Kidney (tissue), 14 donors: ENCODE measurements around the gene CNIH3. TPM values are rescaled to one million over a fixed set of nuclear protein-coding genes. Genes with fewer than 3 reads are reported as not detected.

ENCODE experiments used
- DNase-seq, 5 donors: peaks; one replicate each; pipeline ENCODE4 v3.0.0-alpha.2; 2013 to 2020
- FAIRE-seq: peaks from 2 replicates; lab custom pipeline; 2012; peaks lifted over from hg19 to GRCh38; lab: Jason Lieb, UNC
- H3K27ac ChIP-seq, 2 donors: one replicate each; pipeline ENCODE4 v1.7.0; 2013; ENCODE audit warnings: low read depth in 2 of 2, low read length in 2 of 2, inconsistent platforms in 1 of 2
- H3K27me3 ChIP-seq: one replicate; pipeline ENCODE4 v1.7.1; 2013; ENCODE audit warnings: low read length, inconsistent platforms; ENCODE audit not compliant: control insufficient read depth, insufficient read depth
- H3K36me3 ChIP-seq, 3 donors: one replicate each; pipeline versions ENCODE4 v1.7.0 to v1.7.1; 2013; ENCODE audit warnings: low read length in 3 of 3, control low read depth in 1 of 3, inconsistent platforms in 1 of 3; ENCODE audit not compliant: insufficient read depth in 3 of 3, control insufficient read depth in 2 of 3
- H3K4me1 ChIP-seq, 3 donors: one replicate each; pipeline versions ENCODE4 v1.7.0 to v1.7.1; 2013; ENCODE audit warnings: low read length in 3 of 3, inconsistent platforms in 1 of 3, low read depth in 1 of 3; ENCODE audit not compliant: control insufficient read depth in 2 of 3, insufficient read depth in 2 of 3
- H3K4me3 ChIP-seq, 3 donors: one replicate each; pipeline versions ENCODE4 v1.7.0 to v1.8.1; 2013; ENCODE audit warnings: low read length in 3 of 3, control low read depth in 1 of 3, inconsistent platforms in 1 of 3
- H3K9ac ChIP-seq, 3 donors: one replicate each; pipeline versions ENCODE4 v1.7.0 to v1.7.1; 2013; ENCODE audit warnings: low read length in 3 of 3, control low read depth in 1 of 3, inconsistent platforms in 1 of 3
- H3K9me3 ChIP-seq, 3 donors: one replicate each; pipeline versions ENCODE4 v1.7.0 to v1.7.1; 2013; ENCODE audit warnings: low read length in 3 of 3, control low read depth in 1 of 3, inconsistent platforms in 1 of 3; ENCODE audit not compliant: control insufficient read depth in 2 of 3, insufficient read depth in 1 of 3
- intact Hi-C: fragments of 100-400 bp; cut with DNase I; formaldehyde crosslinking; loops from one replicate; pipeline ENCODE4 v1.11.1; 2022
- polyA plus RNA-seq: library from polyadenylated mRNA; stranded (reverse); fragments of 350-450 nt; fragmentation: Illumina TruSeq; extraction: RNeasy Lipid Tissue Mini Kit (QIAGEN cat#74804); gene quantifications from one replicate; pipeline ENCODE4 v1.2.3, GENCODE V29; 2014; ENCODE audit warnings: low read depth, low replicate concordance; ENCODE audit not compliant: insufficient read depth
- total RNA-seq: library from RNA; stranded (reverse); fragmentation: NEBNext Ultra II Directional; extraction: Animal tissue kit (Norgen Biotek cat#: 25700); gene quantifications from one replicate; pipeline ENCODE4 v1.2.1, GENCODE V29; 2021
- TF ChIP-seq, protein P1 (sequence below): IDR thresholded peaks from 3 replicates; pipeline ENCODE4 v1.5.1; 2012; ENCODE audit warnings: mild to moderate bottlenecking, moderate library complexity, borderline replicate concordance; ENCODE audit not compliant: insufficient read depth; ENCODE audit errors: extremely low read depth
- donor health status: control.
- donor health status: control.
- donor health status: control.
- donor health status: control.
- donor health status: control.
- donor health status: DM: yes; HTN: yes; CAD: no.
- donor health status: Normal renal cell carcinoma (clear cell type).

CNIH3 gene
- total and polyA plus RNA-seq, 2 donors from 2014 or later = 4.3 to 7.6 TPM

DNA sequence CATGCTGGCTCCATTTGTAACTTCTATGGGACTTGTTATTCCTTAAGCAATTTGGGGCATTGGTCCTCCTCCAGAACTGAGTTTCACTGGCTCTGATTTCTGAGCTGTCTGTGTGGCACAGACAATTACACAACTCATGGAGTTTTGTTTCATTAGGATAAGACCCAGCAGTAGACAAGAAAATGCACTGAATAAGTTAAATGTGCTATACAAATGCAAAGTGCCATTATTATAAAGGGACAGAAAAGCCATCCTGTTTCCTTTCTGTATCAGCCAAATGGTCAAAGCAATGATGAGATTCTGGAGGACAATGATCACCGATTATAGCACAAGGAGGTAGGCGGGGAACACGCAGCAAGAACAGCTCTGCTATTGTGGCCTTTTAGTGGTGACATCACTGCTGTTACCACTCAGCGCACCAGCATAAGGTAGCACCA, 81.9 kb downstream of the CNIH3 start:
- Histone ChIP-seq H3K9ac (no peak overlapping the region), H3K27ac (no peak overlapping the region), H3K4me3 (no peak overlapping the region), H3K27me3 (no peaks in the 10 kb centered on the region), H3K9me3 (no peaks in the 10 kb centered on the region), H3K4me1 (no peaks in the 10 kb centered on the region), H3K36me3 (no peaks in the 10 kb centered on the region)
- intact Hi-C loops = no loop called here
- no peak for FAIRE-seq
- no peak for DNase-seq
- TF ChIP-seq, protein P1, sequence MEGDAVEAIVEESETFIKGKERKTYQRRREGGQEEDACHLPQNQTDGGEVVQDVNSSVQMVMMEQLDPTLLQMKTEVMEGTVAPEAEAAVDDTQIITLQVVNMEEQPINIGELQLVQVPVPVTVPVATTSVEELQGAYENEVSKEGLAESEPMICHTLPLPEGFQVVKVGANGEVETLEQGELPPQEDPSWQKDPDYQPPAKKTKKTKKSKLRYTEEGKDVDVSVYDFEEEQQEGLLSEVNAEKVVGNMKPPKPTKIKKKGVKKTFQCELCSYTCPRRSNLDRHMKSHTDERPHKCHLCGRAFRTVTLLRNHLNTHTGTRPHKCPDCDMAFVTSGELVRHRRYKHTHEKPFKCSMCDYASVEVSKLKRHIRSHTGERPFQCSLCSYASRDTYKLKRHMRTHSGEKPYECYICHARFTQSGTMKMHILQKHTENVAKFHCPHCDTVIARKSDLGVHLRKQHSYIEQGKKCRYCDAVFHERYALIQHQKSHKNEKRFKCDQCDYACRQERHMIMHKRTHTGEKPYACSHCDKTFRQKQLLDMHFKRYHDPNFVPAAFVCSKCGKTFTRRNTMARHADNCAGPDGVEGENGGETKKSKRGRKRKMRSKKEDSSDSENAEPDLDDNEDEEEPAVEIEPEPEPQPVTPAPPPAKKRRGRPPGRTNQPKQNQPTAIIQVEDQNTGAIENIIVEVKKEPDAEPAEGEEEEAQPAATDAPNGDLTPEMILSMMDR = no peak

DNA sequence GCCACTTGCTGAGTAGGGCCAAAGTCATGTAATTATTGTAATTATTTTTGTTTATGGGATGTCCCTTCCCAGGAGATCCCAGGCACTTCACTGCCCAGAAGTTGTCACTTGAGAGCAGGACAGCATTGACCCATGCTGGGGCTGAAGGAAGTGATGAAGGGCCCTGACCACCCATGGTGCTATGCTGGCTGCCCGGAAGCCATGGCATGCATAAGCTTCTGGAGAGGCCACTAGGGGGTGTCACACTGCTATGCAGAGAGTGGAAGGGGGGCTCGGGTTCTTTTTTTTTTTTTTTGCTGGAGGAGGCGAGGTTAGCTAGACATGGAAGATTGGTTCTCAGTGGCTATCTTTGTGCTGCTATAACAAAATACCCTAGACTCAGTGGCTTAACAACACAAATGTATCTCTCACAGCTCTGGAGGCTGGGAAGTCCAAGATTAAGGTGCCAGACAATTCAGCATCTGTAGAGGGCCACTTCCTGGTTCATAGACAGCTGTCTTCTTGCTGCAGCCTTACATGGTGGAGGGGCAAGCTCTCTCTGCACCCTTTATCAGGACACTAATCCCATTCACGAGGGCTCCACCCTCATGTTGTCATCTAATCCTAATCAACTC, 84.9 kb downstream of the CNIH3 start:
- Histone ChIP-seq H3K9me3 (no peaks in the 10 kb centered on the region), H3K9ac (no peak overlapping the region), H3K4me1 (no peaks in the 10 kb centered on the region), H3K27me3 (no peaks in the 10 kb centered on the region), H3K27ac (no peak overlapping the region), H3K36me3 (no peaks in the 10 kb centered on the region), H3K4me3 (no peak overlapping the region)
- no peak for DNase-seq
- intact Hi-C loops = no loop called here
- FAIRE-seq = no peak
- TF ChIP-seq, protein P1 = no peak

DNA sequence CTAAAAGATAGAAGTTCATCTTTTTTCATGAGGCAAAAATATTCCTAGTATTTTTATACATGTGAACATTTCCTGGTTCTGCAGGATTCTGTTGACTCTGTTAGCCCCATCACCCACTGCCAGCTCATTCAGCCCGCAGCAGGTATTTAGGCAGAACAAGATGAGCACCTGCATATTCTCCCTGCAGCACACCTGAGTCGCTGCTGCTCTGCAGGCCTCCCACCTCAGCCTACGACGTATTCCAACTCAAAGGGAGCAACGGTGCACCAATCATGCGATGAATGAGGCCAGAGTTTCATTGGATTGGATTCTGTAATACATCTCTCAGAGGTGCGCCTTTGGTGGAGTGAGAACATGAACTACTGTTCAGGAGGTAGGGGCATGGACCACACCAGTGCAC, 87.6 kb downstream of the CNIH3 start:
- Histone ChIP-seq H3K9ac (no peak overlapping the region), H3K4me3 (no peak overlapping the region), H3K9me3 (no peaks in the 10 kb centered on the region), H3K27ac (no peak overlapping the region), H3K27me3 (no peaks in the 10 kb centered on the region), H3K4me1 (no peaks in the 10 kb centered on the region), H3K36me3 (no peaks in the 10 kb centered on the region)
- intact Hi-C loops = no loop called here
- TF ChIP-seq, protein P1 = no peak
- no peak for FAIRE-seq
- DNase-seq = no peak
